HEK293 (cell line): ENCODE measurements around the gene KLK5.

Experiments
- CTCF ChIA-PET: fragments of 350-600 bp; formaldehyde crosslinking; extraction: SDS; loops from one replicate; lab custom pipeline; 2021; ENCODE audit warnings: antibody characterized with exemption; lab: Yijun Ruan, JAX
- POLR2A ChIA-PET: fragments of 300-600 bp; formaldehyde crosslinking; extraction: SDS; loops from one replicate; lab custom pipeline; 2020; ENCODE audit warnings: antibody characterized with exemption, inconsistent platforms; lab: Yijun Ruan, JAX
- H3K27ac ChIP-seq: fragments of 200-500 bp; sonication (Bioruptor generic); 2 replicates; pipeline ENCODE4 v1.5.1; 2014; ENCODE audit warnings: low read depth, low read length, control low read depth, inconsistent platforms; ENCODE audit errors: extremely low read depth
- H3K36me3 ChIP-seq, 2 experiments: fragments of 200-500 bp in 1 of 2; sonication (Bioruptor generic) in 1 of 2; 1 replicate in 1 of 2; 2 replicates in 1 of 2; pipeline ENCODE4 v1.5.1; 2014 to 2017; ENCODE audit warnings: inconsistent platforms in 2 of 2, low read length in 2 of 2; ENCODE audit not compliant: control insufficient read depth in 2 of 2, insufficient read depth in 1 of 2
- H3K4me1 ChIP-seq: fragments of 200-500 bp; sonication (Bioruptor generic); 2 replicates; pipeline ENCODE4 v1.5.1; 2014; ENCODE audit warnings: mild to moderate bottlenecking, low read length, inconsistent platforms; ENCODE audit not compliant: control insufficient read depth, insufficient read depth
- H3K4me3 ChIP-seq: 2 replicates; pipeline ENCODE4 v1.5.1; 2011; ENCODE audit warnings: low read depth, mild to moderate bottlenecking, control low read depth, low read length, moderate library complexity
- H3K9me3 ChIP-seq: fragments of 200-500 bp; sonication (Bioruptor generic); 2 replicates; pipeline ENCODE4 v1.5.1; 2014; ENCODE audit warnings: low read depth, low read length, inconsistent platforms; ENCODE audit not compliant: control insufficient read depth, insufficient read depth
- FEZF1 ChIP-seq: fragments of 450-650 bp; formaldehyde crosslinking; IDR thresholded peaks from 2 replicates; pipeline ENCODE4 v1.5.1; 2016; ENCODE audit warnings: missing biosample characterization, missing genetic modification characterization
- IKZF3 ChIP-seq: fragments of 450-650 bp; IDR thresholded peaks from 2 replicates; pipeline ENCODE4 v1.5.0; 2018; ENCODE audit warnings: missing biosample characterization, mild to moderate bottlenecking, missing genetic modification characterization, moderate library complexity
- MZF1 ChIP-seq: fragments of 450-650 bp; formaldehyde crosslinking; IDR thresholded peaks from 2 replicates; pipeline ENCODE4 v1.5.1; 2017; ENCODE audit warnings: missing biosample characterization, missing genetic modification characterization, borderline replicate concordance
- SP7 ChIP-seq: fragments of 450-650 bp; formaldehyde crosslinking; IDR thresholded peaks from 2 replicates; pipeline ENCODE4 v1.5.1; 2016; ENCODE audit warnings: missing biosample characterization, missing genetic modification characterization
- ZBTB8A ChIP-seq: fragments of 450-650 bp; formaldehyde crosslinking; IDR thresholded peaks from 2 replicates; pipeline ENCODE4 v1.5.1; 2016; ENCODE audit warnings: missing biosample characterization, missing genetic modification characterization
- ZNF112 ChIP-seq: fragments of 450-650 bp; formaldehyde crosslinking; IDR thresholded peaks from 2 replicates; pipeline ENCODE4 v1.5.0; 2017; ENCODE audit warnings: missing biosample characterization, missing genetic modification characterization
- ZNF16 ChIP-seq: fragments of 450-650 bp; formaldehyde crosslinking; IDR thresholded peaks from 2 replicates; pipeline ENCODE4 v1.5.1; 2016; ENCODE audit warnings: low read depth, missing biosample characterization, missing genetic modification characterization
- ZNF211 ChIP-seq: fragments of 450-650 bp; formaldehyde crosslinking; IDR thresholded peaks from 2 replicates; pipeline ENCODE4 v1.5.1; 2016; ENCODE audit warnings: low read depth, missing biosample characterization, missing genetic modification characterization
- ZNF433 ChIP-seq: fragments of 450-650 bp; formaldehyde crosslinking; IDR thresholded peaks from 2 replicates; pipeline ENCODE4 v1.5.1; 2016; ENCODE audit warnings: missing biosample characterization, missing genetic modification characterization, low read depth
- ZNF488 ChIP-seq: fragments of 450-650 bp; formaldehyde crosslinking; IDR thresholded peaks from 2 replicates; pipeline ENCODE4 v1.5.1; 2016; ENCODE audit warnings: missing biosample characterization, missing genetic modification characterization
- ZNF514 ChIP-seq: fragments of 450-650 bp; formaldehyde crosslinking; IDR thresholded peaks from 2 replicates; pipeline ENCODE4 v1.5.1; 2016; ENCODE audit warnings: missing biosample characterization, missing genetic modification characterization
- ZNF518A ChIP-seq: fragments of 450-650 bp; formaldehyde crosslinking; conservative IDR thresholded peaks from 2 replicates; pipeline ENCODE4 v1.5.1; 2016; ENCODE audit warnings: low read depth, missing biosample characterization, missing genetic modification characterization
- ZNF548 ChIP-seq: fragments of 450-650 bp; formaldehyde crosslinking; IDR thresholded peaks from 2 replicates; pipeline ENCODE4 v1.5.1; 2016; ENCODE audit warnings: missing biosample characterization, missing genetic modification characterization
- ZNF600 ChIP-seq: fragments of 450-650 bp; formaldehyde crosslinking; IDR thresholded peaks from 2 replicates; pipeline ENCODE4 v1.5.1; 2016; ENCODE audit warnings: missing biosample characterization, missing genetic modification characterization
- ZNF610 ChIP-seq: fragments of 450-650 bp; formaldehyde crosslinking; IDR thresholded peaks from 2 replicates; pipeline ENCODE4 v1.5.1; 2016; ENCODE audit warnings: missing biosample characterization, missing genetic modification characterization, borderline replicate concordance
- ZNF645 ChIP-seq: fragments of 450-650 bp; formaldehyde crosslinking; IDR thresholded peaks from 2 replicates; pipeline ENCODE4; 2016; ENCODE audit warnings: missing biosample characterization, missing genetic modification characterization
- ZNF664 ChIP-seq: fragments of 450-650 bp; formaldehyde crosslinking; IDR thresholded peaks from 2 replicates; pipeline ENCODE4 v1.5.1; 2016; ENCODE audit warnings: missing biosample characterization, missing genetic modification characterization
- ZSCAN18 ChIP-seq: fragments of 450-650 bp; formaldehyde crosslinking; IDR thresholded peaks from 2 replicates; pipeline ENCODE4 v1.5.1; 2016; ENCODE audit warnings: missing biosample characterization, missing genetic modification characterization
- ZSCAN4 ChIP-seq: fragments of 450-650 bp; formaldehyde crosslinking; IDR thresholded peaks from 2 replicates; pipeline ENCODE4 v1.5.1; 2017; ENCODE audit warnings: missing biosample characterization, missing genetic modification characterization

KLK5 gene

GRCh38 chr19:50897191-50897607 is 55.6 kb downstream of the KLK5 start:
- CTCF ChIA-PET = interaction anchor here (0.6 to 1.1 kb wide), 2 partner anchors 8 to 88 kb away, joined by 3 to 8 read pairs; no protein-coding TSS in a partner anchor
- no peak for TF ChIP-seq ZNF600
- TF ChIP-seq ZNF518A = no peak
- TF ChIP-seq ZNF548 (tag by site-specific recombination) = no peak
- no peak for TF ChIP-seq SP7
- no peak for TF ChIP-seq FEZF1 (tag by site-specific recombination)
- TF ChIP-seq MZF1 (tag by site-specific recombination) = no peak
- no peak for TF ChIP-seq ZNF645 (tag by site-specific recombination)
- no peak for TF ChIP-seq ZNF664
- no peak for TF ChIP-seq ZNF16
- no peak for TF ChIP-seq ZNF610 (tag by site-specific recombination)
- no peak for TF ChIP-seq ZSCAN4
- TF ChIP-seq ZBTB8A (tag by site-specific recombination) = no peak
- no peak for TF ChIP-seq ZNF211
- no peak for TF ChIP-seq ZNF112 (tag by site-specific recombination)
- TF ChIP-seq ZSCAN18 (tag by site-specific recombination) = no peak
- no peak for TF ChIP-seq ZNF514 (tag by site-specific recombination)
- TF ChIP-seq, all 188 proteins: peak for 0

GRCh38 chr19:50896591-50897190 is 56.1 kb downstream of the KLK5 start:
- Histone ChIP-seq H3K27ac (peak overlapping the region; percentile 50), H3K4me1 (no peaks in the 10 kb centered on the region; the same call in 1 of the 2 replicates), H3K4me3 (no peak overlapping the region), H3K36me3 (no peaks in the 10 kb centered on the region), H3K9me3 (no peaks in the 10 kb centered on the region)
- POLR2A ChIA-PET = interaction anchor here (0.5 to 1.3 kb wide), 3 partner anchors 12 to 93 kb away, joined by 3 read pairs; no protein-coding TSS in a partner anchor
- CTCF ChIA-PET = interaction anchor here (1.1 kb wide), 2 partner anchors 9 to 193 kb away, joined by 4 to 8 read pairs; no protein-coding TSS in a partner anchor
- TF ChIP-seq ZNF488 (tag by site-specific recombination) (0 out of 2 replicates have a peak, but pooled peaks have one; percentile 35), ZSCAN4 (peak; percentile 75), SP7 (peak; percentile 97), ZNF433 (tag by site-specific recombination) (no peak), IKZF3 (peak; percentile 21; the same call in 1 of the 2 replicates), ZSCAN18 (tag by site-specific recombination) (no peak)

More at GRCh38 chr19:50897191-50897607, 55.6 kb downstream of the KLK5 start:
- Histone ChIP-seq H3K27ac (0 out of 2 replicates have a peak overlapping the region, but pooled peaks have one; percentile 43), H3K4me3 (no peak overlapping the region), H3K4me1 (no peaks in the 10 kb centered on the region; the same call in 1 of the 2 replicates), H3K9me3 (no peaks in the 10 kb centered on the region), H3K36me3 (no peaks in the 10 kb centered on the region)
- POLR2A ChIA-PET = interaction anchor here (1.3 kb wide), 1 partner anchor 93 kb away, joined by 3 read pairs; no protein-coding TSS in a partner anchor
